DMS79 (cell line): ENCODE results near the gene EIPR1.
A peak's percentile ranks its signal among the peaks of the same experiment; 100 is the strongest.
"Not testable (repeated sequence)": the region's sequence is repeated elsewhere in the genome, so short reads cannot be mapped to it uniquely, and the experiment has no call there.

Experiments used
- DNase-seq: peaks from one replicate; lab custom pipeline; 2025; lab: John Stamatoyannopoulos, UW

EIPR1 gene

DNA sequence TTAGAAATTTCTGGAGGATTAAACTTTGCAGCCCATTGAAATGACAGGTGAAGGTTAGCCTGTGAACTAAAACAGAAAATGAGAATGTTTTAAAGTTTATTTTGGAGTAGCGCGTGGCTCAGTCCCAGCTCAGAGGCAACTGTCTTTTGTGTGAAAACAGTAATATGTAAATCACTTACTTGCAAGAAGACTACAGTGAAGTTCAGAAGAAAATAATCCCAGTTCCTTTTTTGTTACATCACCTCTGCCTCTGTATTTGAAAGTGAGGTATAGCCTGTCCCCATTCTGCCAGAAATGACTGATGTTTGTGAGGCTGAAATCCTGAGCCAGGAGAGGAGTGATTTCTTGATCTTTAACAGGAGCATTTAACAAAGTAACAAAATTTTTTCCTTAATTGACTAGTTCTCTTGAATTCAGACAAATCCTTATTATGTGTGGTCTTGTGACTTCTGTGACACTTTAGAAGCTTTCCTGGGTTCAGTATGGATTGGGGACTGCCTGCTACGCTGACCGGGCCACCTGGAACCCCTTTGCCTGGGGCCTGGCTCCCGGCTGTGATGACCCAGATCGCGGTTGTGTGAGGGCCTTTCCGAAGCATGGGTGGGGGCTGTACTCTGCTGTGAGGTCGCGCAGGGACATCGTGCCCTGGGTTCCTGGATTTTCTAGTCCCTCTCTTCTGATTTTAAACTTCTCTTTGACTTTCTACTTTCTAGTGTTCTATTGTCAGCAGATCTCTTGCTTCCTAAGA, 26.1 kb upstream of the EIPR1 start:
- DNase-seq: no peak

DNA sequence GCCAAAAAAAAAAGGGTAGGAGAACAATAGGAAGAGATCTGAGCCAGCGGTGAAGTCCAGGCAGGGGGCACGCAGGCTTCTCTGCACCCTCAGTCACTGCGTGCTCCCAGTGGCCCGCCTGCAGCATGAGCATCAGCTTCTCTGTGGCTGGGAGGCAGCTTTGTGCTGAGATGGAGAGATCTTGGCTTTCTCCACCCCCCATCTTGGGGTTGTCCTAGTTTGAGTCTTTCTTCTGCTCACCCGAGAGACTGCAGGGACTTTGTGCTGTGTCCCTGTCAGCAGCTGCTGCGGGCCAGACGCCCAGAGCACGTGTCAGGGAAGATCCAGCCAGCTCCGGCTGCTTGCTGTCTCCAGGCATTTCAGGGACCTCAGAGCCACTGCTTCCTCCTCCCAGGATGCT, 22.2 kb upstream of the EIPR1 start:
- no peak for DNase-seq

DNA sequence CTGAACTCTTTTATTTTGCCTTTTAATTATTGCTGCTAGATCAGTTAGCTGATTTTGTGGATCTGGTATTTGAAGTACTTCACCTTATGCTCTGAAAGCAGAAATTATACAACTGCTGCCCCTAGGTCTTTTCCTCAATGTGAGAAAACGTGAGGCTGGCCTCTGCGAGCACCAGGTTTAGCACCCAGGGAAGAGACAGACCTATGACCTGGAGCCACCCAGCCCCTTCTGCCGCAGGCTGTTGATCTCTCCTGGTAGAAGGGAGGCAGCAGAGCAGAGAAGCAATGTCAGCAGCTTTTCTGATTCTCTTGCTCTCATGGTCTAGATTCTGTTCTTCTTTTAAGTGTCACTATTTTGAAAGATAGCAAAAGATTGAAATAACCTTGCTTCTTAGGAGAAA, 21.8 kb upstream of the EIPR1 start:
- DNase-seq: no peak

DNA sequence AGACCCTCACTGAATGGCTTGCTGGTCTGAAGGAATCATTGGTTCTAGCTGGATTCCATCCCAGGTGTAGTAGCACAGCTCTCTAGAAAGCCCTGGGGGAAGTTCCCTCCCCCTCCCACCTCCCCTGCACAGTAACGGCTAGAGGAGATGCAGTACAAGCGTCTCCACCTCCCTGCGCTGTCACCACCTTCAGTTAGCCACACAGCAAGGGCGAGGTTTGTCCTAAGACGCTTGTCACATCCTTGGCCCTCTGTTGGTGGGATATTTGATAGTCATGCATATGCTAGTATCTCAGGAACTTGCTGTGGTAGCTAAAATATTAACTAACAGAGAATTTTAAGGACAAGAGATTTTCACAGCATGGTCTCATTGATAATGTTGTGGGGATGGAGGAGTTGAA, 21.2 kb upstream of the EIPR1 start:
- no peak for DNase-seq

DNA sequence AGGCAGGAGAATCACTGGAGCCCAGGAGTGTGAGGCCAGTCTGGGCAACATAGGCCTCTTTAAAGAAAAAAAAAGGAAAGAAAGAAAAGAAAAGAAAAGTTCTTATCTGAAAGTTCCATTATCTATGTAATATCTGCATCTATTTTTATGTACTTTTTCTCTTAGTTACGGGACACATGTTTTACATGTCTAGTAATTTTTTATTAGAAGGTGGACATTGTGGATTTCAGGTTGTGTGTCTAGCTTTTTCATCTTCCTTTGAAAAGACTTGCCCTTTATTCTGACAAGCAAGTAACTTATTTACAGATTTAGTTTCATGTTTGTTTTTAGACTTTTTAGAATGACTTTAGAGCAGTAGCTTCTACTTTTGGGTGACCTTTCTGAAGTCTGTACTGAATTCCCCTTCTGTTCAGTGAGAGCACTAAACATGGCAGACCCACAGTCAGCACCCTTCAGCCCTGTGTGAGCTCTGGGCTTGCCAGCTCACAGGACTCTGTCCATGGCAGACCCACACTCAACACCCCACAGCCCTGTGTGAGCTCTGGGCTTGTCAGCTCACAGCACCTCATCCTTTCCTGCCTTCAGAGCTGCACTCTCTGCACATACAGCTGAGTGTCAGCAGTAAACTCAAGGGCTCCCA, 19.4 kb upstream of the EIPR1 start:
- no peak for DNase-seq

DNA sequence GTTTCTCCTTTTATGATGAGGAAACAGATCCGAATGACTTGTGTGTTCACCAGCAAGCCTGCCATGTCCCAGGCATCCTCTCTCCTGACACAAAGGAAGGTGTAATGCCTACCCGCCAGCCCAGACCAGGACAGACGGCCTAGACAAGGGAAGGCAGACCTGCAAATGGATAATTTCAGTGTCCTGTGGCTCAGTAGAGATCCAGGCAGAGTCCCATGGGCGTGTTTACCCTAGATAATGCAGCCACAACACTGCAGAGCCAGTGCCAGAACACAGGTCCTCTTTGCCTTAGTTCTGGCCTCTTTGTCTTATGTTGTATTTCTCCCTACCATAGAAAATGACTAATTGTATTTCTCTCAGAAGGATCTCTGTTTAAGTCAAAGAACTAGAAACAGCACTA, 14.6 kb upstream of the EIPR1 start:
- no peak for DNase-seq

DNA sequence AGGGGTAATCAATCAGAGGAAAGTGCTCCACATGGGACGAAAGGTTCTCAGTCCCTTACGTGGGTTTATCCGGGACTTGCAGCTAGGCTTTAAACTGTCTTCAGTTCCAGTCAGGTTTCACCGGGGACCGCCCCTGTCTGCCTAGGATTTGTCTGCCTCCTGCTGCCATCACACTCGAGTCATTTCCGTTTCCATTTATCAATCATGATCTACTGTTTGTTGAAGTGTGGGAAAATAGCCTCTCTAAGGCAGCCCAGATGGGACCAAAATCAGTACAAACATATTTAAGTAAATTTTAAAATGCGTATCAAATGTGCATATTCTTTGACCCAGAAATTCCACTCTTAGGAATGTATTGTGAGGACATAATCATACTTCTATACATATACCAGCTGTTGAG, 12.4 kb upstream of the EIPR1 start:
- no peak for DNase-seq

DNA sequence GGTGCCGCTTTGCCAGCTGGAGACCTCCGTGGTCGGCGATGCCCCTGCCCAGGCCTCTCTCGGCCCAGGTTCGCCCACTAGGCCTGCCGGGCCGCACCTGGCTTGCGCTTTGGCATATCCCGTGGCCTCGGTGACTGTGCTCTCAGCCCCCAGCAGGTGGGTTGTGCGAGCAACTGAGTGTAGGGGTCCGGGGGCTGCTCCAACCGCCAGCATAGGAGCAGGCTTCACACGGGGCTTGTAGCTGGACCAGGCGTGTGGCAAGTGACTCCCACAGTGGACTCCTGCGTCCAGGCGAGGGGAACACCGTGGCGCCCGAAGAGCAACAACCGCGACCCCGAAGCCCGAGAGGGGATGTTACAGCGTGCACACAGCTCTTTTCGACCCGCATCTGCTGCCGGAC, 11.6 kb upstream of the EIPR1 start:
- no peak for DNase-seq

DNA sequence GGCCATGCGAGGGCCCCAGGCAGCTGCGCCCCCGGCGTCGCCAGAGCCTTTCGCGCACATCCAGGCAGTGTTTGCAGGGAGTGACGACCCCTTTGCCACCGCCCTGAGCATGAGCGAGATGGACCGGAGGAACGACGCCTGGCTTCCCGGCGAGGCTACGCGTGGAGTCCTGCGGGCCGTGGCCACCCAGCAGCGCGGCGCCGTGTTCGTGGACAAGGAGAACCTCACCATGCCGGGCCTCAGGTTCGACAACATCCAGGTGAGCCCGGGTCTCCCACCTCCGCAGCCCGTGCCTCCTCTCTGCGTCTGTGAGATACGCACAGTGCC, 10.8 kb upstream of the EIPR1 start:
- no peak for DNase-seq

DNA sequence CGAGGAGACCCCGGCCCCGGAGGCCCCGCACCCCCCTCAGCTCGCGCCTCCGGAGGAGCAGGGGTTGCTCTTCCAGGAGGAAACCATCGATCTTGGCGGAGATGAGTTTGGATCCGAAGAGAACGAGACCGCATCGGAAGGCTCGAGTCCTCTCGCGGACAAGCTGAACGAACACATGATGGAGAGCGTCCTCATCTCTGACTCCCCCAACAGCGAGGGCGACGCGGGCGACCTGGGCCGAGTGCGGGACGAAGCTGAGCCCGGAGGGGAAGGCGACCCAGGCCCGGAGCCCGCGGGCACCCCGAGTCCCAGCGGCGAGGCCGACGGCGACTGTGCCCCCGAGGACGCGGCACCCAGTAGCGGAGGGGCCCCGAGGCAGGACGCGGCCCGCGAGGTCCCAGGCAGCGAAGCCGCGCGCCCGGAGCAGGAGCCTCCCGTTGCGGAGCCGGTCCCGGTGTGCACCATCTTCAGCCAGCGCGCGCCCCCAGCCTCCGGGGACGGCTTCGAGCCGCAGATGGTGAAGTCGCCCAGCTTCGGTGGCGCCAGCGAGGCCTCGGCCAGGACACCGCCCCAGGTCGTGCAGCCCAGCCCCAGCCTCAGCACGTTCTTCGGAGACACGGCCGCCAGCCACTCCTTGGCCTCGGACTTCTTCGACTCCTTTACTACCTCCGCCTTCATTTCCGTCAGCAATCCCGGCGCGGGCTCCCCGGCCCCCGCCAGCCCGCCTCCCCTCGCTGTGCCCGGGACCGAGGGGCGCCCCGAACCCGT, 10.2 kb upstream of the EIPR1 start:
- no peak for DNase-seq

DNA sequence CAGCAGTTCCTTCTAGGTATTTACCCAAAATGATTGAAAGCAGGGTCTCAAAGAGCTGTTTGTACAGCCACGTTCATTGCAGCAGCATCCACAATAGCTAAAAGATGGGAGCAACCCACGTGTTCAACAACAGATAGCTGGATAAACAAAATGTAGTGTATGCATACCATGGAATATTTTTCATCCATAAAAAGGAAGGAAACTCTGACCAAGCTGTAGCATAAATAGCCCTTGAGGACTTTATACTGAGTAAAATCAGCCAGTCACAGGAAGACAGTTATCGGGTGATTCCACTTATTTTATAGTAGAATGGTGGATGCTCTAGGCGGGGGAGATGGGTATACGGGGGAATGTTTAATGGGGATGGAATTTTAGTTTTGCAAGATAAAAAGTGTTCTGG, 9.4 kb upstream of the EIPR1 start:
- no peak for DNase-seq

DNA sequence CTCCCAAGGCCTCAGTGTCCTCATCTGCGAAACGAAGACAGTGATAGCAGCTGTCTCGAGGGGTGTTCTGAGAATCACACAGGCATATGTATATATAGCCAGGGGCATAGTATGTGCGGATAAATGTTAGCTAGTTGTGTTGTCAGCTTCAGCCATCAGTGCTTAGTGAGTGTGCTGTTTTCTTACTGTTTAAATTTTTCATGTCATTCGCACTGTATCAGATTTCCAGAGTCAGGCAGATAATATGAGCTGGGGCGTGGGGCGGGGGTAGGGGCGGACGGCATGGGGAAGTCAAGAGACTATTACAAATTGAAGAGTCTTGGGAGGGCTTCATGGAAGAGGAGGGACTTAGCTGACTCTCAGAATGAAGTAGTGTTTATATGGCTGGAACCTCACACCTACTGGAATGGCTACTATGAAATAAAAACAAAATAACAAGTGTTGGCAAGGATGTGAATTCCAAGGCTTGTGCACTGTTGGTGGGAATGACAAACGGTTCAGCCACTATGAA, 8.9 kb upstream of the EIPR1 start:
- DNase-seq: no peak

DNA sequence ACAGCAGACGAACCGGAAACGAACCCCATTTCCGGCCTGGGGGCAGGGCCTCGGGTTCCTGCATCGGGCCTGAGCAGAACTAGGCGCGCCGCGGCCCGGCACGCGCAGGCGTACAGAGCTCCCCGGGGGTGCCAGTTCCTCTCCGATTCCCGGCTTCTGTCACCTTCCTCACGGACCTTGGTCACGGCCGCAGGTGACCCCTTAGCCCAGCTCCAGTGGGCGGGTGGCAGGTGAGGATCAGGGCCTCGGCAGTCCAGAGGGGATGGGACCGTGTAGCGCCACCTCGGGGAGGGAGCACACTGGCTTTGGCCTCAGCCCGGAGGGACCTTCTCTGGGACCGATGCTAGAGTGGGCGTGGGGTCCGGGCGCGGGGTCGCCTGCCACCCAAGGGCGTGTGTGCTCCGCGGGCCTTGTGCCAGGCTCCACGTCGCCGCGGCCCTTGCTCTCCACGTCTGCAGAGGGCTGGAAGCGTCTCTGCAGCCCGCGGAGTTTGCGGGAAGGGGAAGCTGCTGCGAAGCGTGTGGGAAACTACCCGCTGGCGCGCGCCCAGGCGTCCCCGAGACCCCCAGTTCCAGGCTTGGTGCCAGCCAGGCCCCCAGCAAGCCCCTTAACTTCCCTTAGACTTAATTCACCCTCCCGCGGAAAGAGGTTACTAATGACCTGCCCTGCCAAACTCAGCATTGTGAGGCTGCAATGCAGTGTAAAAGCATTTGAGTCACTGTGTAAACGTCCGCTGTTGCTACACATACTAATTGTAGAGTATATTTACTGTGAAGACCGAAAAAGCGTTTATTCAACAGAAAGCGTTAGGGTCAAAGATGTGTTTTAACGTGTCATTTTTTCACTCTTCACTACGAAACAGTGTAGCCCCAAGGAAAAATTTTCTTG, 2.3 kb upstream of the EIPR1 start, which contains the start of gene TRAPPC12:
TSS of gene TRAPPC12 (plus strand) at position 48 of the 888 bp plus-strand sequence. CDS start 7,930 bp downstream, outside the sequence.
- DNase-seq: no peak

DNA sequence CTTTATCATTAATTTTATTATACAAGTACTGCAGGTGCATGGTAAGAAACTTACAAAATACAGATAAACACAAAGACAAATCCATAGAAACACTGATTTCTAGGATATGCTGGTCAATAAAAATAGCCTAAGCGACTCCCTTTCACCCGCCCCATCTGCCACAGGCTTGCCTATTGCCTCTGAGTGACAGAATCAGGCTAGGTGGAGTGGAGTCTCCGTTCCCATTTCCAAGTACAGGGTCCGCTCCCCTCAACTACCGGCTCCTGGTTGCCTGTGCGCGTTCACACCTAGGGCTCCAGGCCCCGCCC, 1.7 kb upstream of the EIPR1 start:
- DNase-seq: peak; percentile 90

DNA sequence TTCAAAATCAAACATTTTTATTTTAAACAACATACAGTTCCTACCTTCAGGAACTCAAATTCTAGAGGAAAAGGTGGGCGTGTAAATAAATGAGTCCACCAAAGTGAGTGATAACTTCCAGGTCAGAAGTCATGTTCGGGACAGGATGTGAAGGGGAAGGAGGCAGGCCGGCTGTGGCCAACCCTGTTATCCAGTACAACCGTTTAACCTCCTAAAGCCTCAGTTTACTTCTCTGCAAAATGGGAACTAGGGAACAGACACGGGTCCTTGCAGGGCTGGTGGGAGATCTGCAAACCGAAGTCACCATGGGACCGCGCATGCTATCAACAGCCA, 373 bp downstream of the EIPR1 start:
- no peak for DNase-seq

DNA sequence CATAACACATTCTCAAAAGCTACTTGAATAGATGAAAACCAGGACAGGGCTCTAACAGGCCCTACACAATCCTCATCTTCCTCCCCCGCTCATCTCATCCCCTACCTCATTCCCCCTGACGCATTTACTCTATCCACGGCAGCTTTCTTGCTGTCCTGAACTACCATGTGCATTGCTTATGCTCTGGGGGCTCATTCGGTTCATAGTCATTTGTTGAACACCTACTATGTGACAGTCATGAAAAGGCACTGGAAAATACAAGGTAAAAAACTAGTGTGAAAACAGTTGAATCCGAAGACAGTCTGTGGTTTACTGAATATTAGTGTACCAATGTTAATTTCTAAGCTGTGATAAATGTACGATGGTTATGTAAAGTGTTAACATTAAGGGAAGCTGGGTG, 797 bp downstream of the EIPR1 start:
- DNase-seq: no peak

DNA sequence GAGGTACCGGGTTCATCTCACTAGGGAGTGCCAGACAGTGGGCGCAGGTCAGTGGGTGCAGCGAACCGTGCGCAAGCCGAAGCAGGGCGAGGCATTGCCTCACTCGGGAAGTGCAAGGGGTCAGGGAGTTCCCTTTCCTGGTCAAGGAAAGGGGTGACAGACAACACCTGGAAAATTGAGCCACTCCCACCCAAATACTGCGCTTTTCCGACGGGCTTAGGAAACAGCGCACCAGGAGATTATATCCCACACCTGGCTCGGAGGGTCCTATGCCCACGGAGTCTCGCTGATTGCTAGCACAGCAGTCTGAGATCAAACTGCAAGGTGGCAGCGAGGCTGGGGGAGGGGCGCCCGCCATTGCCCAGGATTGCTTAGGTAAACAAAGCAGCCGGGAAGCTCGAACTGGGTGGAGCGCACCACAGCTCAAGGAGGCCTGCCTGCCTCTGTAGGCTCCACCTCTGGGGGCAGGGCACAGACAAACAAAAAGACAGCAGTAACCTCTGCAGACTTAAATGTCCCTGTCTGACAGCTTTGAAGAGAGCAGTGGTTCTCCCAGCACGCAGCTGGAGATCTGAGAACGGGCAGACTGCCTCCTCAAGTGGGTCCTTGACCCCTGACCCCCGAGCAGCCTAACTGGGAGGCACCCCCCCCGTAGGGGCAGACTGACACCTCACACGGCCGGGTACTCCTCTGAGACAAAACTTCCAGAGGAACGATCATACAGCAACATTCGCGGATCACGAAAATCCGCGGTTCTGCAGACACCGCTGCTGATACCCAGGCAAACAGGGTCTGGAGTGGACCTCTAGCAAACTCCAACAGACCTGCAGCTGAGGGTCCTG, 8.1 kb downstream of the EIPR1 start:
- not testable (repeated sequence) for DNase-seq

DNA sequence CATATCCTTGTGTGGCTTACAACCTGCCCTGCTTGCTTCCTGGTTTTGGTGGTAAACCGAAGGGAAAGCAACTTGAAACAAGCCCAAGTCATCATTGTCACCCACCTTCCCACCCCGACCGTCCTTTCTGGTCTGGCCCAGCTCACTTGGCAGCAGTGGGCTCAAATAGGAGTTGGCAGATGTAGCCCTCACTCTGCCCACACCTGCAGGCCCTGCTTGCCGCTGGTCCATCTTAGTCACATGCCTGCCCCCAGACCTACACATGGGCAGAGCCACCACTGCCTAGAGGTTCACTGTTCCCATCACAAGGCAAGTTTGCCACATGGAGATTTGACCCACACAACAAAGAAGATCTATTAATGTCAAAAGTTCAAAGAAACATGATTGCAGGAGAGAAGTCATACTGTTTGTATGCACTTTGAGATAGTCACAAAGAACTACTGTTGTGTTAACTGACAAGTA, 9.3 kb downstream of the EIPR1 start:
- no peak for DNase-seq

DNA sequence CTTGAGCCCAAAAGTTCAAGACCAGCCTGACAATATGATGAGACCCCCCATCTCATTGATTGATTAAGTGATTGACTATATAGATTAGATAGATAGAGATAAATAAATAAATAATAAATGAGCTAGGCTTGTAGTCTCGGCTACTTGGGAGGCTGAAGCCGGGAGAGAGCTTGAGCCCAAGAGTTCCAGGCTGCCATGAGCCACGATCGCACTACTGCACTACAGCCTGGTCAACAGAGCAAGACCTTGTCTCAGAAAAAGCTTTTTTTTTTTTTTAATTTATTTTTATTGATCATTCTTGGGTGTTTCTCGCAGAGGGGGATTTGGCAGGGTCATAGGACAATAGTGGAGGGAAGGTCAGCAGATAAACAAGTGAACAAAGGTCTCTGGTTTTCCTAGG, 12.4 kb downstream of the EIPR1 start:
- DNase-seq: no peak

DNA sequence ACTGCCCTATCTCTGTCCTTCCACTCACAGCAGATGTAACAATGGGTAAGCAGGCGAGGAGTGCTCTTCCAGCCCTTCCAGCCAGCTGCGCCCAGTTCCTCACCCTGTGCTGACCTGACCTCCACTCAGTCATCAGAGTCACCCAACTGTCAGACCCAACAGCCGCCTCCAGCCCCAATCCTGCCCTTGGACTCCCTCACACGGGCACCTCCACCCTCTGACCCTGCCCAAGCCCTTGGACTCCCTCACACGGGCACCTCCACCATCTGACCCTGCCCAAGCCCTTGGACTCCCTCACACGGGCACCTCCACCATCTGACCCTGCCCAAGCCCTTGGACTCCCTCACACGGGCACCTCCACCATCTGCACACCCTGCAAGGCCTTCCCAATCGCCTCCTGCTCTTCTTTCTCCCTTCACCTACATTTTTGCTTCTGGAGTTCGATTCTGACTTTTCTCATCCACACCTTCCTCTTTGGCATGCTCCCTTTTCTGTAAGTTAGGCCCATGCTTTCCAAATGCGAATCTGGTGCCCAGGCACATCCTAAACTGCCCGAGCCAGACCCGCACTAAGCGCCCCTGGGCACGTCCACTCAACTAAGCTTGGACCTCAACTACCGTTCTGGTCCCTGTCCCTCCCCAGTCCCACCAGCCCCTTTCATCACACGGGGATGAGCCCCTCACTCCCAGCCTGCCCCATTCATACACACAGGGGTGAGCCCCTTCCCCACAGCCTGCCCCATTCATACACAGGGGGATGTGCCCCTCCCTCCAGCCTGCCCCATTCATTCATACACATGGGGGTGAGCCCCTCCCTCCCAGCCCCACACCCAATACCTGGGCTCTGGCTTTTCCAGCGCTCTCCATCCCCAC, 15.9 kb downstream of the EIPR1 start:
- DNase-seq: no peak
